ENCODE measurements around the gene ZBTB42.
"Not testable (repeated sequence)": the region's sequence is repeated elsewhere in the genome, so short reads cannot be mapped to it uniquely, and the experiment has no call there.

Gene ZBTB42

GRCh38 chr14:104813286-104813685 is 12.4 kb downstream of the ZBTB42 start:
- DNase-seq, result no peak

- DNase-seq, result not testable (repeated sequence)
These were observed 13.8 kb downstream of the ZBTB42 start for GRCh38 chr14:104814701-104815100.

GRCh38 chr14:104816616-104816884 is 15.6 kb downstream of the ZBTB42 start:
- DNase-seq, result no peak

GRCh38 chr14:104817930-104818713 is 17.2 kb downstream of the ZBTB42 start:
- no peak for DNase-seq

- DNase-seq, result no peak
These were observed 17.8 kb downstream of the ZBTB42 start for GRCh38 chr14:104818714-104819161.

- DNase-seq, result no peak
These were observed 18.5 kb downstream of the ZBTB42 start for GRCh38 chr14:104819361-104819781.

- peak; percentile 34 for DNase-seq
These were observed 19.8 kb downstream of the ZBTB42 start for GRCh38 chr14:104820669-104821228.

- DNase-seq, result no peak
These were observed 20.5 kb downstream of the ZBTB42 start for GRCh38 chr14:104821229-104821945.

GRCh38 chr14:104821971-104822608 is 21.2 kb downstream of the ZBTB42 start:
- no peak for DNase-seq

GRCh38 chr14:104822821-104823615 is 22.1 kb downstream of the ZBTB42 start:
- DNase-seq, result no peak

- DNase-seq, result no peak
These were observed 23.6 kb downstream of the ZBTB42 start for GRCh38 chr14:104824353-104824997.

- DNase-seq, result peak; percentile 89
These were observed 25.4 kb downstream of the ZBTB42 start for GRCh38 chr14:104826189-104826860.

GRCh38 chr14:104826861-104827176 is 25.9 kb downstream of the ZBTB42 start:
- DNase-seq, result no peak

- peak; percentile 80 for DNase-seq
These were observed 26.5 kb downstream of the ZBTB42 start for GRCh38 chr14:104827177-104828055.

GRCh38 chr14:104830781-104831180 is 29.9 kb downstream of the ZBTB42 start:
- no peak for DNase-seq

GRCh38 chr14:104836171-104836935 is 35.5 kb downstream of the ZBTB42 start:
- DNase-seq, result not testable (repeated sequence)

GRCh38 chr14:104841730-104842129 is 40.8 kb downstream of the ZBTB42 start:
- DNase-seq, result no peak

- no peak for DNase-seq
These were observed 42.1 kb downstream of the ZBTB42 start for GRCh38 chr14:104843006-104843405.

GRCh38 chr14:104843442-104844305 is 42.8 kb downstream of the ZBTB42 start:
- DNase-seq, result peak; percentile 52
